ENCODE data around the gene ZDHHC7. TPM values are rescaled to one million over a fixed set of nuclear protein-coding genes. Genes with fewer than 3 reads are reported as not detected.
A peak's percentile ranks its signal among the peaks of the same experiment; 100 is the strongest.

ZDHHC7 gene
- total and polyA plus RNA-seq, 9 of the 15 experiments (the other 6 are each of a cell fraction or from before 2014, with no cell fraction given) = 1.7 to 49.7 (median 37.4) TPM

DNA sequence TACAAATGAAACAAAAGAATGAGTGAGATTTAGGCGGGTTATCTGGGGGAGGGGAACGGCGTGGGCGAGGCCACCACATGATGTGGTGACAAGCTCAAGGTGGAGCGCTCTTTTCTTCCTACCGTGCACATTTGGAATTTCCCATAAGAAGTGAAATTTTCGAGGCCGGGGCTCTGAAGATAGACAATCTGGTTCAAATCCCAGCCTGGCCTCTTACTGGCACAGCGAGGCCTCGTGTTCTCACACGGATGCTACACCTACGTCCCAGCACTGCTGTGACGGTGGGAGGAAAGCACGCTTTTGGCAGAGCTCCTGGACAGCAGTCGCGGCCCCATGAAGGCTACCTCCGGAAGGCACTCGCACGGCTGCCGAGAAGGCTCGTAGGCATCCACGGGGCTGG lies 25.2 kb downstream of the ZDHHC7 start:
- peaks cover 86% of the 10 kb centered on the region for H3K36me3 ChIP-seq (ENCODE audit: control insufficient read depth, insufficient read depth, low read length)
- H3K9me1 ChIP-seq (ENCODE audit: control insufficient read depth, insufficient read depth, low read length) = peaks cover 12% of the 10 kb centered on the region
- 89% methylated on average over 22 of the region's 22 CpGs for WGBS (ENCODE audit: insufficient coverage, low coverage, missing lambda C conversion rate)
- intact Hi-C loops (cut with micrococcal nuclease) (no loop called here), in situ Hi-C loops (cut with MboI) (no loop called here)
- H3K9ac ChIP-seq (ENCODE audit: insufficient read depth in 1 of 2, low read depth in 2 of 2, low read length in 2 of 2) = peak overlapping the region in 1 of 2 experiments; percentile 69; a peak in 2 of 4 replicates
- H3K27ac ChIP-seq (ENCODE audit: extremely low read depth, low read depth, low read length) = no peak overlapping the region
- no peak for FAIRE-seq
- POLR2A ChIA-PET = interaction anchor here (0.6 to 1.0 kb wide), 2 partner anchors 9 to 123 kb away, joined by 3 read pairs; no protein-coding TSS in a partner anchor
- H2AFZ ChIP-seq (ENCODE audit: low read depth, low read length) = no peak overlapping the region
- ATAC-seq = no peak
- no peak overlapping the region for H3K4me3 ChIP-seq
- H3K4me2 ChIP-seq (ENCODE audit: insufficient read depth, low read length) = no peak overlapping the region
- H3K4me1 ChIP-seq (replicated peaks in 1 of 2; ENCODE audit: control insufficient read depth in 2 of 2, insufficient read depth in 2 of 2, low read length in 2 of 2) = peaks cover 17 to 32% of the 10 kb centered on the region in 2 experiments
- CTCF ChIA-PET (ENCODE audit: low intra/inter-chr PET ratio) = no interaction called here
- no peak for TF ChIP-seq FUS (optimal IDR thresholded peaks at IDR 0.05; ENCODE audit: low read depth, low read length)
- TF ChIP-seq RFX7 (CRISPR knock-in tag; IDR thresholded peaks at IDR 0.05) = no peak
- no peak for TF ChIP-seq HMG20A (CRISPR knock-in tag; conservative IDR thresholded peaks at IDR 0.05)
- no peak for TF ChIP-seq ZNF583 (CRISPR knock-in tag; IDR thresholded peaks at IDR 0.05)
- no peak for TF ChIP-seq HOXB6 (CRISPR knock-in tag; IDR thresholded peaks at IDR 0.05; ENCODE audit: borderline replicate concordance)
- TF ChIP-seq, protein P1, sequence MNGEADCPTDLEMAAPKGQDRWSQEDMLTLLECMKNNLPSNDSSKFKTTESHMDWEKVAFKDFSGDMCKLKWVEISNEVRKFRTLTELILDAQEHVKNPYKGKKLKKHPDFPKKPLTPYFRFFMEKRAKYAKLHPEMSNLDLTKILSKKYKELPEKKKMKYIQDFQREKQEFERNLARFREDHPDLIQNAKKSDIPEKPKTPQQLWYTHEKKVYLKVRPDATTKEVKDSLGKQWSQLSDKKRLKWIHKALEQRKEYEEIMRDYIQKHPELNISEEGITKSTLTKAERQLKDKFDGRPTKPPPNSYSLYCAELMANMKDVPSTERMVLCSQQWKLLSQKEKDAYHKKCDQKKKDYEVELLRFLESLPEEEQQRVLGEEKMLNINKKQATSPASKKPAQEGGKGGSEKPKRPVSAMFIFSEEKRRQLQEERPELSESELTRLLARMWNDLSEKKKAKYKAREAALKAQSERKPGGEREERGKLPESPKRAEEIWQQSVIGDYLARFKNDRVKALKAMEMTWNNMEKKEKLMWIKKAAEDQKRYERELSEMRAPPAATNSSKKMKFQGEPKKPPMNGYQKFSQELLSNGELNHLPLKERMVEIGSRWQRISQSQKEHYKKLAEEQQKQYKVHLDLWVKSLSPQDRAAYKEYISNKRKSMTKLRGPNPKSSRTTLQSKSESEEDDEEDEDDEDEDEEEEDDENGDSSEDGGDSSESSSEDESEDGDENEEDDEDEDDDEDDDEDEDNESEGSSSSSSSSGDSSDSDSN (IDR thresholded peaks at IDR 0.05; ENCODE audit: borderline replicate concordance in 1 of 2, low read depth in 2 of 2, low read length in 2 of 2) = no peak
- no peak for TF ChIP-seq ELF1 (tag; IDR thresholded peaks at IDR 0.05)
- TF ChIP-seq, protein P2, sequence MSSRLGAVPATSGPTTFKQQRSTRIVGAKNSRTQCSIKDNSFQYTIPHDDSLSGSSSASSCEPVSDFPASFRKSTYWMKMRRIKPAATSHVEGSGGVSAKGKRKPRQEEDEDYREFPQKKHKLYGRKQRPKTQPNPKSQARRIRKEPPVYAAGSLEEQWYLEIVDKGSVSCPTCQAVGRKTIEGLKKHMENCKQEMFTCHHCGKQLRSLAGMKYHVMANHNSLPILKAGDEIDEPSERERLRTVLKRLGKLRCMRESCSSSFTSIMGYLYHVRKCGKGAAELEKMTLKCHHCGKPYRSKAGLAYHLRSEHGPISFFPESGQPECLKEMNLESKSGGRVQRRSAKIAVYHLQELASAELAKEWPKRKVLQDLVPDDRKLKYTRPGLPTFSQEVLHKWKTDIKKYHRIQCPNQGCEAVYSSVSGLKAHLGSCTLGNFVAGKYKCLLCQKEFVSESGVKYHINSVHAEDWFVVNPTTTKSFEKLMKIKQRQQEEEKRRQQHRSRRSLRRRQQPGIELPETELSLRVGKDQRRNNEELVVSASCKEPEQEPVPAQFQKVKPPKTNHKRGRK (tag; IDR thresholded peaks at IDR 0.05) = no peak
- TF ChIP-seq EGR1 (conservative IDR thresholded peaks at IDR 0.05) = peak; percentile 69
- TF ChIP-seq, protein P3, sequence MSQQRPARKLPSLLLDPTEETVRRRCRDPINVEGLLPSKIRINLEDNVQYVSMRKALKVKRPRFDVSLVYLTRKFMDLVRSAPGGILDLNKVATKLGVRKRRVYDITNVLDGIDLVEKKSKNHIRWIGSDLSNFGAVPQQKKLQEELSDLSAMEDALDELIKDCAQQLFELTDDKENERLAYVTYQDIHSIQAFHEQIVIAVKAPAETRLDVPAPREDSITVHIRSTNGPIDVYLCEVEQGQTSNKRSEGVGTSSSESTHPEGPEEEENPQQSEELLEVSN (IDR thresholded peaks at IDR 0.05; ENCODE audit: borderline replicate concordance in 1 of 2, extremely low read depth in 1 of 2, insufficient read depth in 1 of 2, insufficient read length in 1 of 2, low read depth in 1 of 2, low read length in 1 of 2, poor library complexity in 1 of 2, severe bottlenecking in 1 of 2) = peak in 1 of 2 experiments; percentile 8
- H4K20me1 ChIP-seq (replicated peaks; ENCODE audit: control insufficient read depth, insufficient read depth, low read length) = peaks cover 9% of the 10 kb centered on the region; the same call in 1 of the 2 replicates
- H3K9me3 ChIP-seq (replicated peaks; ENCODE audit: control insufficient read depth, insufficient read depth, low read depth, low read length) = no peaks in the 10 kb centered on the region
- H3K27me3 ChIP-seq (ENCODE audit: control insufficient read depth in 2 of 2, insufficient read depth in 2 of 2, low read length in 2 of 2) = no peaks in the 10 kb centered on the region
- no peak for DNase-seq (ENCODE audit: extremely low read depth in 1 of 4, low spot score in 3 of 4)
- no TSS peak for BruUV-seq (replicated peaks)
- H3K79me2 ChIP-seq (ENCODE audit: control insufficient read depth, insufficient read depth, low read length) = no peaks in the 10 kb centered on the region; the same call in 2 of the 3 replicates

Data from K562 (cell line).